ENCODE results near the gene RNF208. TPM values are rescaled to one million over a fixed set of nuclear protein-coding genes. Genes with fewer than 3 reads are reported as not detected.

Gene RNF208
- total RNA-seq, result 0.70 and 1.5 TPM in 2 replicates

GRCh38 chr9:137222190-137223077 lies at the start of gene RNF208:
TSS of gene RNF208 (minus strand) at chr9:137222240. CDS start at chr9:137221212, 1,028 bp downstream.

DNA sequence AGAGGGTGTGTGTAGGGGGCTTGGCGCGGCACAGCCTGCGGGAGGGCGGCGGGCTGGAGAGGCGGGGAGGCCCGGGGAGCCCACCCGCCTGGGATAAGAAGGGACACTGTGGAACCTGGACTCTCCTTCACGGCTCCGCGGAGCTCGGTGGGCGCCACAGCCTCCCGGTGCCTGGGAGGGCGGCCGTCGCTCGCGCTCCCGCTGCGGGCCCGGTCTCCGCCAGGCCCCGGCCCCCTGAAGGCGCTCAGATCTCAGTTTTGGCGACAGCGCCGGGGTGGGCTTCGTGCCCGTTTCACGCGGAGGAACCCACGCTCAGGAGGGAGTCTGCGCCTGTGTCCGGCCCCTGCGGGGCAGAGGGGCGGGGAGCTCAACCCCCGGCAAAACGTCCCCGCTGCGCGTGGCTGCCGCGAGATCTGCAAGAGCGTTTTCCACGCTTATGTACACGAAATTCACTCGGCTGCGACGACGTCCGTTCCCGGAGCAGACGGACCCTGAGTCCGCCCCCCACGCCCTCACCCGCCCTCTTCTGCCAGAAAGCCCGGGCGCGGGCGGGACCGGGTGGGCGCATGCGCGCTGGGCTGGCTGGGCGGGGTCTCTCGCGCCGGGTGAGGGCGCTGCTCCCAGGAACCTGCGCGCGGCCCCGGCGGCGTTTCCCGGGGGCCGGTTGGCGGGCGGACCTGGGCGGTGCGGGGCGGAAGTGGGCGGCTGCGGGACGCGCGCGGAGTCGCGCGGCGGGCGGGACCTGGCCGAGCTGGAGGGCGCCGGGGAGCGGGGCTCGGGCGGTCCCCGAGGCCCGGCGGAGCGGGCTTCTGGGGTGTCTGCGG lies 32.8 kb upstream of the RNF208 start, which contains the start of gene NELFB:
Gene NELFB, plus strand, starts transcription at position 704 of the 824 bp plus-strand sequence.

GRCh38 chr9:137251194-137251461 lies 29.1 kb upstream of the RNF208 start, which contains the start of gene STPG3:
TSS of gene STPG3 (plus strand) at chr9:137251286. CDS start at chr9:137251287, 1 bp downstream.

DNA sequence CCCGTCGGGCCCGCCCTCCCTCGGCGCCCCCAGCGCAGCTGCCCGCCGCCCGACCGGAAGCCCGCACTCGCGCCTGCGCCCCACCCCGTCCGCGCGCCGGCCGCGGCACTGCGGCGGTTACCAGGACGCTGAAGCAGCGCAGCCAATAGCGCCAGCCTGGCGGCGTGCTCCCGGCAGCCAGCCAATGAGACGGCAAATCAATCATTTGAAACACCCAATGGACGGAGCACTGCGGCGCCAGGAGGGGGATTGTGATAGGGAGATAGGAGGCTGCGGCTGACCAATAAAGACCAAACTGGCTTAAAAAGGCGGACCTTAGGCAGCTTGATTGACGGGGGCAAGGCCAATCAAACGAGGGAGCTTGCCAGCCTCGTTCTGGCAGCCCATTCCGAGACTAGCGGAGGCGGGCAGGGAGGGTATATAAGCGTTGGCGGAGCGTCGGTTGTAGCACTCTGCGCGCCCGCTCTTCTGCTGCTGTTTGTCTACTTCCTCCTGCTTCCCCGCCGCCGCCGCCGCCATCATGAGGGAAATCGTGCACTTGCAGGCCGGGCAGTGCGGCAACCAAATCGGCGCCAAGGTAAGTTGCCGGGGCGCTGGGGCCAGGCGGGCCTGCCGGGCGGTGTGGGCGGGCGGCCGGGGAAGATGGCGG lies 18.9 kb upstream of the RNF208 start, which contains the start of gene TUBB4B:
Gene TUBB4B, plus strand, starts transcription at position 447 of the 649 bp plus-strand sequence. Its CDS starts 74 bp downstream, at position 521.

GRCh38 chr9:137230705-137231371 lies 8.8 kb upstream of the RNF208 start, which contains the start of gene SLC34A3:
TSS of gene SLC34A3 (plus strand) at chr9:137230901. CDS start at chr9:137231703, 802 bp downstream.

GRCh38 chr9:137227054-137227852 lies 5.2 kb upstream of the RNF208 start, which contains the start of gene RNF224:
TSS of gene RNF224 (plus strand) at chr9:137227502. CDS start at chr9:137228336, 834 bp downstream.

GRCh38 chr9:137224830-137225694 lies 3.0 kb upstream of the RNF208 start, which contains the start of gene CYSRT1:
TSS of gene CYSRT1 (plus strand) at chr9:137225174. CDS start at chr9:137225622, 448 bp downstream.

DNA sequence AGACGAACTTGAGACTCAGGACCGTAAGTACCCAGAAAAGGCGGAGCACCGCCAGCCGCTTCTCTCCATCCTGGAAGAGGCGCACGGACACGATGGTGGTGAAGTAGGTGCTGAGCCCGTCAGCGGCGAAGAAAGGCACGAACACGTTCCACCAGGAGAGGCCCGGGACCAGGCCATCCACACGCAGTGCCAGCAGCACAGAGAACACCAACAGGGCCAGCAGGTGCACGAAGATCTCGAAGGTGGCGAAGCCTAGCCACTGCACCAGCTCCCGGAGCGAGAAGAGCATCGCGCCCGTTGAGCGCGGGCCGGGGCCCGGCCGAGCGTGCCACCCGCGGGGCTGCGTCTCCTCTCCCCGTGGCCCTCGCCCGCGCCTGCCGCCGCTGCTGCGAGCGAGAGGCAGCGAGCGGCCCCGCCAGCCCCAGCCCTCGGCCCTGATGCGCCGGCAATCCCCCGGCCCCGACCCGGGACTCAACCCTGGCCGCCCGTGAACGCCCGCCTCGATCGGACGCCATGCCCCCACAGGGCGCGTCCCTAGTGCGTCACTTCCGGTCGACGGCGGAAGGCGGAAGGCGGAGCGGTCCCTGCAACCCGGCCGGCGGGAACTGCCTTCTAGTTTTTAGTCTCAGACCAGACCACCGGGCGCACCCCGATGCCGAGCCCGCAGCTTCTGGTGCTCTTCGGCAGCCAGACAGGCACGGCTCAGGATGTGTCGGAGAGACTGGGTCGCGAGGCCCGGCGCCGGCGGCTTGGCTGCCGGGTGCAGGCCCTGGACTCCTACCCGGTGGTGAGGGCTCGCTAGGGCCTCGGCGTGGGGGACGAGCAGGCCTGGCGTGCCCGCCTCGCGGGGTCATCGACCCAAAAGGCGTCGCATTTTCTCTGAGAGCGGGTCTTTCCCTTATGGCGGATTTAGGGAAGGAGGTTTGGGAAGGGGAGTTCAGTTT lies 16.6 kb downstream of the RNF208 start, which contains the start of the genes NDOR1 and TMEM203:
Gene NDOR1, plus strand, starts transcription at position 575 of the 944 bp plus-strand sequence. Its CDS starts 78 bp downstream, at position 653.
Gene TMEM203, minus strand, starts transcription at position 523 of the 944 bp plus-strand sequence. Its CDS starts 234 bp downstream, at position 289.

GRCh38 chr9:137200311-137201204 lies 21.5 kb downstream of the RNF208 start, which contains the start of gene TPRN:
TSS of gene TPRN (minus strand) at chr9:137200741. CDS start at chr9:137200711, 30 bp downstream.

DNA sequence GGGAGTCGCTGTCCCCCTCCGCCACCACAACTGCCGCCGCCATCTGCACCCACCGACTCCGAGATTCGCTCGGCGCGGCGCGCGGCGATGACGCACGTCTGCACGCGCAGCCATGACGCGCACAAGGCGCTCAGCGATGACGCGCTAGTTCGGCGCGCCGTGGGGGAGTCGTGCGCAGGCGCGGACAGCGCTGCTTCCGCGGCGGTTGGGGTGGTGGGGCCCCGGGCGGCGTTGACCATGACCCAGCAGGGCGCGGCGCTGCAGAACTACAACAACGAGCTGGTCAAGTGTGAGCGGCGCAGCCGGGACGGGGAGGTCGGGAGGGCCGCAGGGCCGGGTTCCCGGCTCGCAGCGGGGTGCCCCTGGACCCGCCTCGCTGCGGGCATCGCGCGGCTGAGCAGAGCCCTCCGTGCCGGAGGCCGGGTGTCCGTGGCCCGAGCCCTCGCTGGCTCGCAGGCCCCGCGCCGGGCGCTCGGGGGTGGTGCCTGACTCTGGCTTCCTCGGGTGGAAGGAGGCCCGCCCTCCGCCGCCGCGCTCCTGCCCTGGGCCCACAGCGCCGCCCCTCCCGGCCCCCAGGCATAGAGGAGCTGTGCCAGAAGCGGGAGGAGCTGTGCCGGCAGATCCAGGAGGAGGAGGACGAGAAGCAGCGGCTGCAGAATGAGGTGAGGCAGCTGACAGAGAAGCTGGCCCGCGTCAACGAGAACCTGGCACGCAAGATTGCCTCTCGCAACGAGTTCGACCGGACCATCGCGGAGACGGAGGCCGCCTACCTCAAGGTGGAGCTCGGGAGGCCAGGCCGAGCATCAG lies 33.3 kb downstream of the RNF208 start, which contains the start of the genes ANAPC2 and SSNA1:
Gene ANAPC2, minus strand, starts transcription at position 71 of the 807 bp plus-strand sequence. Its CDS starts 28 bp downstream, at position 43.
Gene SSNA1, plus strand, starts transcription at position 187 of the 807 bp plus-strand sequence. Its CDS starts 51 bp downstream, at position 238.

Other genes starting within 250 kb of the RNF208 start
- not detected in 2 replicates for gene PTGDS, start 244.7 kb downstream of the RNF208 start, total RNA-seq
- not detected in 2 replicates for gene LCNL1, start 239.2 kb downstream of the RNF208 start, total RNA-seq
- gene PAXX, start 229.8 kb downstream of the RNF208 start, total RNA-seq, result 50.9 and 69.2 TPM in 2 replicates
- 179 and 203 TPM in 2 replicates for gene CLIC3, start 225.7 kb downstream of the RNF208 start, total RNA-seq
- 11.9 and 15.6 TPM in 2 replicates for gene ABCA2, start 194.0 kb downstream of the RNF208 start, total RNA-seq
- not detected in 2 replicates for gene FUT7, start 190.2 kb downstream of the RNF208 start, total RNA-seq
- 36.7 and 39.0 TPM in 2 replicates for gene NPDC1, start 176.1 kb downstream of the RNF208 start, total RNA-seq
- gene ENTPD2, start 168.2 kb downstream of the RNF208 start, total RNA-seq, result 1.1 and 1.4 TPM in 2 replicates
- 31.6 and 31.9 TPM in 2 replicates for gene SAPCD2, start 151.7 kb downstream of the RNF208 start, total RNA-seq
- gene UAP1L1, start 144.7 kb downstream of the RNF208 start, total RNA-seq, result 2.7 and 4.0 TPM in 2 replicates
- gene MAN1B1, start 135.3 kb downstream of the RNF208 start, total RNA-seq, result 59.0 and 62.8 TPM in 2 replicates
- gene DPP7, start 107.5 kb downstream of the RNF208 start, total RNA-seq, result 52.1 and 52.4 TPM in 2 replicates
- gene GRIN1, start 83.1 kb downstream of the RNF208 start, total RNA-seq, result 0.14 and 0.42 TPM in 2 replicates
- 0.35 and 0.70 TPM in 2 replicates for gene LRRC26, start 52.2 kb downstream of the RNF208 start, total RNA-seq
- gene TMEM210, start 50.2 kb downstream of the RNF208 start, total RNA-seq, result not detected in 2 replicates
- 14.7 and 15.9 TPM in 2 replicates for gene ANAPC2, start 33.7 kb downstream of the RNF208 start, total RNA-seq
- 119 and 122 TPM in 2 replicates for gene SSNA1, start 33.6 kb downstream of the RNF208 start, total RNA-seq
- gene TPRN, start 21.5 kb downstream of the RNF208 start, total RNA-seq, result 11.4 and 12.5 TPM in 2 replicates
- gene TMEM203, start 16.6 kb downstream of the RNF208 start, total RNA-seq, result 38.4 and 43.2 TPM in 2 replicates
- 9.2 and 12.6 TPM in 2 replicates for gene NDOR1, start 16.5 kb downstream of the RNF208 start, total RNA-seq
- 17.3 and 19.3 TPM in 2 replicates for gene CYSRT1, start 2.9 kb upstream of the RNF208 start, total RNA-seq
- gene RNF224, start 5.3 kb upstream of the RNF208 start, total RNA-seq, result 0.35 and 0.70 TPM in 2 replicates
- 0.14 TPM in 1 of 2 replicates, not detected in the other for gene SLC34A3, start 8.7 kb upstream of the RNF208 start, total RNA-seq
- 738 and 813 TPM in 2 replicates for gene TUBB4B, start 19.0 kb upstream of the RNF208 start, total RNA-seq
- not detected in 2 replicates for gene STPG3, start 29.0 kb upstream of the RNF208 start, total RNA-seq
- 47.5 and 54.2 TPM in 2 replicates for gene NELFB, start 33.1 kb upstream of the RNF208 start, total RNA-seq
- 44.0 and 48.1 TPM in 2 replicates for gene TOR4A, start 55.5 kb upstream of the RNF208 start, total RNA-seq
- 14.6 and 30.0 TPM in 2 replicates for gene NRARP, start 80.0 kb upstream of the RNF208 start, total RNA-seq
- 9.1 and 14.1 TPM in 2 replicates for gene EXD3, start 200.9 kb upstream of the RNF208 start, total RNA-seq
- 0.65 and 0.92 TPM in 2 replicates for gene NOXA1, start 201.2 kb upstream of the RNF208 start, total RNA-seq
- not detected in 2 replicates for gene ENTPD8, start 219.1 kb upstream of the RNF208 start, total RNA-seq
- gene NSMF, start 237.1 kb upstream of the RNF208 start, total RNA-seq, result 43.3 and 48.4 TPM in 2 replicates